PC-9 (cell line): ENCODE results near the gene ZCCHC7. TPM values are rescaled to one million over a fixed set of nuclear protein-coding genes. Genes with fewer than 3 reads are reported as not detected.

Experiments used
- BruUV-seq: library from RNA; stranded (reverse); fragments of 400-500 nt; replicated peaks from 2 replicates; lab custom pipeline; 2021; lab: Mats Ljungman, UMichigan
- CTCF ChIA-PET: fragments of 300-600 bp; sonication (Branson Sonifier 250); formaldehyde crosslinking; loops from one replicate; lab custom pipeline; 2022; ENCODE audit warnings: antibody characterized with exemption; lab: Charles Lee
- POLR2A ChIA-PET: fragments of 300-600 bp; sonication (Branson Sonifier 250); formaldehyde crosslinking; loops from one replicate; lab custom pipeline; 2022; ENCODE audit warnings: antibody characterized with exemption; ENCODE audit not compliant: unreplicated experiment; lab: Charles Lee
- DNase-seq, 2 experiments: peaks; one replicate each; pipeline versions ENCODE4 v3.0.0 to v3.0.0-alpha.2; 2015 to 2022; ENCODE audit warnings: mixed read lengths in 1 of 2
- H2AFZ ChIP-seq: fragments of 200-600 bp; sonication (generic); 2 replicates; pipeline ENCODE4 v1.8.1; 2017; ENCODE audit warnings: antibody characterized with exemption
- H3F3A ChIP-seq: fragments of 200-600 bp; sonication (generic); 2 replicates; pipeline ENCODE4 v1.8.1; 2017; ENCODE audit warnings: antibody characterized with exemption, mild to moderate bottlenecking, low read depth; ENCODE audit not compliant: insufficient read depth
- H3K27ac ChIP-seq: fragments of 200-600 bp; sonication (generic); 2 replicates; pipeline ENCODE4 v1.6.1; 2016; ENCODE audit warnings: mixed run types
- H3K27me3 ChIP-seq: fragments of 200-600 bp; sonication (generic); 2 replicates; pipeline ENCODE4 v1.6.1; 2016; ENCODE audit warnings: low read depth, mixed run types; ENCODE audit not compliant: insufficient read depth
- H3K36me3 ChIP-seq: fragments of 200-600 bp; sonication (generic); 2 replicates; pipeline ENCODE4 v1.6.1; 2016; ENCODE audit warnings: low read depth, mixed run types
- H3K4me1 ChIP-seq: fragments of 200-600 bp; sonication (generic); replicated peaks from 2 replicates; pipeline ENCODE4 v1.6.1; 2016; ENCODE audit warnings: mixed run types; ENCODE audit not compliant: insufficient read depth
- H3K4me2 ChIP-seq: fragments of 200-600 bp; sonication (generic); 2 replicates; pipeline ENCODE4 v1.6.1; 2017; ENCODE audit warnings: mixed run types
- H3K4me3 ChIP-seq: fragments of 200-600 bp; sonication (generic); 2 replicates; pipeline ENCODE4 v1.6.1; 2016; ENCODE audit warnings: mixed run types
- H3K79me2 ChIP-seq: fragments of 200-600 bp; sonication (generic); 2 replicates; pipeline ENCODE4 v1.6.1; 2017; ENCODE audit warnings: low read depth, mixed run types
- H3K9me2 ChIP-seq: fragments of 200-600 bp; sonication (generic); 2 replicates; pipeline ENCODE4 v1.8.1; 2017; ENCODE audit warnings: mild to moderate bottlenecking; ENCODE audit not compliant: insufficient read depth
- H3K9me3 ChIP-seq: fragments of 200-600 bp; sonication (generic); 2 replicates; pipeline ENCODE4 v1.8.1; 2016; ENCODE audit warnings: low read depth; ENCODE audit not compliant: insufficient read depth
- H4K20me1 ChIP-seq: fragments of 200-600 bp; sonication (generic); 2 replicates; pipeline ENCODE4 v1.8.1; 2017; ENCODE audit not compliant: insufficient read depth
- CTCF ChIP-seq: fragments of 200-600 bp; sonication (generic); conservative IDR thresholded peaks from 2 replicates; pipeline ENCODE4 v1.6.1; 2017; ENCODE audit warnings: mixed run types, antibody characterized with exemption, mild to moderate bottlenecking, moderate library complexity
- EZH2 ChIP-seq: fragments of 200-600 bp; sonication (generic); IDR thresholded peaks from 2 replicates; pipeline ENCODE4 v1.8.0; 2017; ENCODE audit warnings: antibody characterized with exemption, low read depth
- intact Hi-C: fragments of 100-400 bp; cut with micrococcal nuclease; formaldehyde crosslinking; loops from one replicate; pipeline ENCODE4 v1.10.0; 2022; ENCODE audit not compliant: unreplicated experiment
- total RNA-seq: library from RNA; stranded (reverse); gene quantifications from 2 replicates; pipeline ENCODE4 v1.2.3, GENCODE V29; 2021

ZCCHC7 gene
- total RNA-seq, 1 experiment from 2014 or later: 15.9 TPM

- Histone ChIP-seq H3K4me2 (no peak overlapping the region), H3K27ac (no peak overlapping the region), H3K4me1 (no peaks in the 10 kb centered on the region), H3K27me3 (no peaks in the 10 kb centered on the region), H3F3A (no peaks in the 10 kb centered on the region), H3K9me2 (no peaks in the 10 kb centered on the region), H3K36me3 (no peaks in the 10 kb centered on the region), H2AFZ (no peak overlapping the region), H3K9me3 (no peaks in the 10 kb centered on the region), H3K4me3 (no peak overlapping the region), H3K79me2 (no peaks in the 10 kb centered on the region), H4K20me1 (no peaks in the 10 kb centered on the region)
- intact Hi-C loops: no loop called here
- BruUV-seq: no TSS peak
- no peak for TF ChIP-seq CTCF
- TF ChIP-seq EZH2: no peak
- DNase-seq: no peak
- ChIA-PET POLR2A (interaction anchor here (0.6 kb wide), 1 partner anchor 7 kb away, joined by 5 read pairs; no protein-coding TSS in a partner anchor), CTCF (no interaction called here)
These were observed 243.8 kb downstream of the ZCCHC7 start for GRCh38 chr9:37364136-37364535.

- Histone ChIP-seq H4K20me1 (no peaks in the 10 kb centered on the region), H3K27me3 (no peaks in the 10 kb centered on the region), H3K79me2 (no peaks in the 10 kb centered on the region), H3K9me2 (no peaks in the 10 kb centered on the region), H3K27ac (no peak overlapping the region), H3K4me1 (no peaks in the 10 kb centered on the region), H2AFZ (no peak overlapping the region), H3F3A (no peaks in the 10 kb centered on the region), H3K9me3 (no peaks in the 10 kb centered on the region), H3K4me3 (no peak overlapping the region), H3K4me2 (no peak overlapping the region), H3K36me3 (no peaks in the 10 kb centered on the region)
- no TSS peak for BruUV-seq
- TF ChIP-seq EZH2 (no peak), CTCF (no peak)
- POLR2A ChIA-PET: interaction anchor here (0.6 kb wide), 1 partner anchor 8 kb away, joined by 5 read pairs; no protein-coding TSS in a partner anchor
- CTCF ChIA-PET: no interaction called here
- intact Hi-C loops: no loop called here
- DNase-seq: no peak
These were observed 244.5 kb downstream of the ZCCHC7 start for GRCh38 chr9:37364751-37365360.

GRCh38 chr9:37369671-37370070 is 249.3 kb downstream of the ZCCHC7 start:
- Histone ChIP-seq H3K9me2 (no peaks in the 10 kb centered on the region), H3K27me3 (no peaks in the 10 kb centered on the region), H3K4me3 (no peak overlapping the region), H3K4me2 (no peak overlapping the region), H3K27ac (no peak overlapping the region), H3K4me1 (no peaks in the 10 kb centered on the region), H4K20me1 (no peaks in the 10 kb centered on the region), H3K79me2 (no peaks in the 10 kb centered on the region), H3K36me3 (no peaks in the 10 kb centered on the region), H3K9me3 (no peaks in the 10 kb centered on the region), H3F3A (no peaks in the 10 kb centered on the region), H2AFZ (no peak overlapping the region)
- BruUV-seq: no TSS peak
- POLR2A ChIA-PET: no interaction called here
- intact Hi-C loops: no loop called here
- no peak for DNase-seq
- CTCF ChIA-PET: no interaction called here
- TF ChIP-seq CTCF (no peak), EZH2 (no peak)
